Breast epithelium (tissue), 4 donors: ENCODE data around the gene ADD2. TPM values are rescaled to one million over a fixed set of nuclear protein-coding genes. Genes with fewer than 3 reads are reported as not detected.

Experiments
- DNase-seq, 2 donors: peaks; one replicate each; pipeline ENCODE4 v3.0.0-alpha.2; 2019; ENCODE audit warnings: low spot score in 2 of 2
- H3K27ac ChIP-seq, 2 donors: fragments of 200-600 bp; sonication (generic) in 1 of 2; one replicate each; pipeline ENCODE4 v1.5.1; 2016 to 2019; ENCODE audit warnings: mild to moderate bottlenecking in 1 of 2
- H3K27me3 ChIP-seq, 2 donors: fragments of 200-600 bp; sonication (generic) in 1 of 2; one replicate each; pipeline versions ENCODE4 v1.5.1 to v1.6.0; 2017 to 2019; ENCODE audit warnings: control low read depth in 1 of 2, mild to moderate bottlenecking in 1 of 2
- H3K36me3 ChIP-seq: fragments of 200-600 bp; one replicate; pipeline ENCODE4 v1.5.1; 2019
- H3K4me1 ChIP-seq, 2 donors: fragments of 200-600 bp; sonication (generic); one replicate each; pipeline ENCODE4 v1.5.1; 2016 to 2019; ENCODE audit warnings: control low read depth in 1 of 2
- H3K4me3 ChIP-seq, 3 donors: fragments of 200-600 bp; sonication (generic); 1 replicate in 2 of 3; 2 replicates in 1 of 3; pipeline ENCODE4 v1.5.1; 2016 to 2019; ENCODE audit warnings: mild to moderate bottlenecking in 3 of 3, moderate library complexity in 2 of 3
- H3K9me3 ChIP-seq, 2 donors: fragments of 200-600 bp; sonication (generic) in 1 of 2; one replicate each; pipeline ENCODE4 v1.5.1; 2016 to 2019; ENCODE audit warnings: control low read depth in 1 of 2
- POLR2A ChIP-seq: fragments of 450-650 bp; IDR thresholded peaks from one replicate; pipeline ENCODE4 v1.6.1; 2016; ENCODE audit warnings: antibody characterized with exemption, mild to moderate bottlenecking, moderate library complexity
- POLR2AphosphoS5 ChIP-seq, 3 donors: sonication (generic); formaldehyde crosslinking; IDR thresholded peaks; one replicate each; pipeline ENCODE4 v1.6.1; 2017; ENCODE audit warnings: antibody characterized with exemption in 3 of 3
- intact Hi-C: fragments of 100-400 bp; cut with DNase I; formaldehyde crosslinking; loops from one replicate; pipeline ENCODE4 v1.15.1; 2023; ENCODE audit warnings: low total_unique reads
- total RNA-seq, 3 donors: library from RNA; depleted of rRNA; stranded (reverse); fragments of >200 nt; gene quantifications; one replicate each; pipeline ENCODE4 v1.1.0, GENCODE V29; 2016
- TF ChIP-seq, protein P1 (sequence below), 3 donors: fragments of 450-650 bp; IDR thresholded peaks; one replicate each; pipeline ENCODE4 v1.5.1; 2016 to 2017; ENCODE audit warnings: antibody characterized with exemption in 3 of 3, mild to moderate bottlenecking in 3 of 3, moderate library complexity in 3 of 3

The ADD2 gene
- total RNA-seq, 3 donors from 2014 or later: 1.3 to 2.3 (median 1.9) TPM

GRCh38 chr2:70670202-70670601 lies 97.8 kb downstream of the ADD2 start:
- DNase-seq: no peak
- intact Hi-C loops: no loop called here
- Histone ChIP-seq H3K27ac (no peak overlapping the region), H3K4me1 (no peaks in the 10 kb centered on the region), H3K9me3 (no peaks in the 10 kb centered on the region), H3K36me3 (no peaks in the 10 kb centered on the region), H3K4me3 (no peak overlapping the region), H3K27me3 (no peaks in the 10 kb centered on the region)
- TF ChIP-seq POLR2A (no peak), POLR2AphosphoS5 (IDR thresholded peaks at IDR 0.05) (no peak)
- TF ChIP-seq, protein P1, sequence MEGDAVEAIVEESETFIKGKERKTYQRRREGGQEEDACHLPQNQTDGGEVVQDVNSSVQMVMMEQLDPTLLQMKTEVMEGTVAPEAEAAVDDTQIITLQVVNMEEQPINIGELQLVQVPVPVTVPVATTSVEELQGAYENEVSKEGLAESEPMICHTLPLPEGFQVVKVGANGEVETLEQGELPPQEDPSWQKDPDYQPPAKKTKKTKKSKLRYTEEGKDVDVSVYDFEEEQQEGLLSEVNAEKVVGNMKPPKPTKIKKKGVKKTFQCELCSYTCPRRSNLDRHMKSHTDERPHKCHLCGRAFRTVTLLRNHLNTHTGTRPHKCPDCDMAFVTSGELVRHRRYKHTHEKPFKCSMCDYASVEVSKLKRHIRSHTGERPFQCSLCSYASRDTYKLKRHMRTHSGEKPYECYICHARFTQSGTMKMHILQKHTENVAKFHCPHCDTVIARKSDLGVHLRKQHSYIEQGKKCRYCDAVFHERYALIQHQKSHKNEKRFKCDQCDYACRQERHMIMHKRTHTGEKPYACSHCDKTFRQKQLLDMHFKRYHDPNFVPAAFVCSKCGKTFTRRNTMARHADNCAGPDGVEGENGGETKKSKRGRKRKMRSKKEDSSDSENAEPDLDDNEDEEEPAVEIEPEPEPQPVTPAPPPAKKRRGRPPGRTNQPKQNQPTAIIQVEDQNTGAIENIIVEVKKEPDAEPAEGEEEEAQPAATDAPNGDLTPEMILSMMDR (IDR thresholded peaks at IDR 0.05): no peak

- TF ChIP-seq, protein P1 (IDR thresholded peaks at IDR 0.05): no peak
- TF ChIP-seq POLR2A (no peak), POLR2AphosphoS5 (IDR thresholded peaks at IDR 0.05) (no peak)
- Histone ChIP-seq H3K9me3 (no peaks in the 10 kb centered on the region), H3K4me1 (no peaks in the 10 kb centered on the region), H3K36me3 (no peaks in the 10 kb centered on the region), H3K27ac (no peak overlapping the region), H3K27me3 (no peaks in the 10 kb centered on the region), H3K4me3 (no peak overlapping the region)
- intact Hi-C loops: no loop called here
- no peak for DNase-seq
Observed at GRCh38 chr2:70668911-70669310, 99.1 kb downstream of the ADD2 start.

GRCh38 chr2:70668432-70668831 lies 99.6 kb downstream of the ADD2 start:
- H3K27ac ChIP-seq: no peak overlapping the region
- no peaks in the 10 kb centered on the region for H3K9me3 ChIP-seq
- H3K27me3 ChIP-seq: no peaks in the 10 kb centered on the region
- H3K4me1 ChIP-seq: no peaks in the 10 kb centered on the region
- TF ChIP-seq, protein P1 (IDR thresholded peaks at IDR 0.05): no peak
- TF ChIP-seq POLR2AphosphoS5 (IDR thresholded peaks at IDR 0.05) (no peak), POLR2A (no peak)
- H3K36me3 ChIP-seq: no peaks in the 10 kb centered on the region
- no peak overlapping the region for H3K4me3 ChIP-seq
- no peak for DNase-seq
- intact Hi-C loops: no loop called here

DNA sequence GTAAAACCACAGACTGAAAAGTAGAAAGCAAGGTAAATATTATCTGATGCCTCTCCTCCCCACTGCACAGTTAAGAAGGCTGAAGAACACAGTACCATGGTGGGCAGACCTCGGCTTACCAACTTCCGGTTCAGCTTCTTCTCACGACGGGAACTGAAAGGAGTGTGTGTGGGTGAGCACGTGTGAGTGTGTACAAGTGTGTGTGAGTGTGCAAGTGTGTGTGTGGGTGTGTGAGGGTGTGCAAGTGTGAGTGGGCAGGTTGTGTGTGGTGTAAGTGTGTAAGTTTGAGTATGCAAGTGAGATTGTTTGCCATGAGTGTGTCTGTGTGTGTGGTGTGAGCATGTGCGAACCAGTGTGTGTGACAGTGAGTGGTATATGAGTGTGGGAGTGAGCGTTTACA lies 103.5 kb downstream of the ADD2 start:
- DNase-seq: no peak
- Histone ChIP-seq H3K27me3 (no peaks in the 10 kb centered on the region), H3K36me3 (no peaks in the 10 kb centered on the region), H3K27ac (no peak overlapping the region), H3K4me3 (no peak overlapping the region), H3K4me1 (no peaks in the 10 kb centered on the region), H3K9me3 (no peaks in the 10 kb centered on the region)
- TF ChIP-seq, protein P1 (IDR thresholded peaks at IDR 0.05): no peak
- TF ChIP-seq POLR2A: no peak
- TF ChIP-seq POLR2AphosphoS5 (IDR thresholded peaks at IDR 0.05): no peak
- intact Hi-C loops: no loop called here

- intact Hi-C loops: no loop called here
- H3K27me3 ChIP-seq: no peaks in the 10 kb centered on the region
- no peak overlapping the region for H3K4me3 ChIP-seq
- H3K4me1 ChIP-seq: no peaks in the 10 kb centered on the region
- no peaks in the 10 kb centered on the region for H3K36me3 ChIP-seq
- no peak overlapping the region for H3K27ac ChIP-seq
- no peak for DNase-seq
- no peaks in the 10 kb centered on the region for H3K9me3 ChIP-seq
- TF ChIP-seq POLR2A (no peak), POLR2AphosphoS5 (IDR thresholded peaks at IDR 0.05) (no peak)
- TF ChIP-seq, protein P1 (IDR thresholded peaks at IDR 0.05): no peak
Observed at GRCh38 chr2:70663411-70663810, 104.6 kb downstream of the ADD2 start.
